GM12801 (cell line): Measurements from ENCODE around the gene RCN1.

ENCODE experiments used
- CTCF ChIP-seq: IDR thresholded peaks from one replicate; pipeline ENCODE4 v1.5.1; 2011; ENCODE audit warnings: control low read depth; ENCODE audit not compliant: insufficient read length; ENCODE audit errors: extremely low read depth

Gene RCN1

GRCh38 chr11:32090545-32091370 is at the start of gene RCN1:
Gene RCN1 (plus strand): TSS chr11:32091074. CDS start chr11:32091197, 123 bp downstream.
- no peak for TF ChIP-seq CTCF

- no peak for TF ChIP-seq CTCF
These were observed 47.1 kb upstream of the RCN1 start for GRCh38 chr11:32043737-32044136.

- no peak for TF ChIP-seq CTCF
These were observed 46.6 kb upstream of the RCN1 start for GRCh38 chr11:32044158-32044863.

GRCh38 chr11:32045456-32045855 is 45.4 kb upstream of the RCN1 start:
- TF ChIP-seq CTCF: no peak

- TF ChIP-seq CTCF: no peak
These were observed 40.6 kb upstream of the RCN1 start for GRCh38 chr11:32050264-32050663.

GRCh38 chr11:32052215-32052614 is 38.7 kb upstream of the RCN1 start:
- no peak for TF ChIP-seq CTCF

- no peak for TF ChIP-seq CTCF
These were observed 37.6 kb upstream of the RCN1 start for GRCh38 chr11:32053151-32053888.
